ENCODE measurements around the gene MACROD1. TPM values are rescaled to one million over a fixed set of nuclear protein-coding genes. Genes with fewer than 3 reads are reported as not detected.
A peak's percentile ranks its signal among the peaks of the same experiment; 100 is the strongest.

Gene MACROD1
- total and polyA plus RNA-seq, 2 of the 13 experiments (the other 11 are each of a cell fraction or from before 2014, with no cell fraction given), result 23.1 to 34.5 TPM

DNA sequence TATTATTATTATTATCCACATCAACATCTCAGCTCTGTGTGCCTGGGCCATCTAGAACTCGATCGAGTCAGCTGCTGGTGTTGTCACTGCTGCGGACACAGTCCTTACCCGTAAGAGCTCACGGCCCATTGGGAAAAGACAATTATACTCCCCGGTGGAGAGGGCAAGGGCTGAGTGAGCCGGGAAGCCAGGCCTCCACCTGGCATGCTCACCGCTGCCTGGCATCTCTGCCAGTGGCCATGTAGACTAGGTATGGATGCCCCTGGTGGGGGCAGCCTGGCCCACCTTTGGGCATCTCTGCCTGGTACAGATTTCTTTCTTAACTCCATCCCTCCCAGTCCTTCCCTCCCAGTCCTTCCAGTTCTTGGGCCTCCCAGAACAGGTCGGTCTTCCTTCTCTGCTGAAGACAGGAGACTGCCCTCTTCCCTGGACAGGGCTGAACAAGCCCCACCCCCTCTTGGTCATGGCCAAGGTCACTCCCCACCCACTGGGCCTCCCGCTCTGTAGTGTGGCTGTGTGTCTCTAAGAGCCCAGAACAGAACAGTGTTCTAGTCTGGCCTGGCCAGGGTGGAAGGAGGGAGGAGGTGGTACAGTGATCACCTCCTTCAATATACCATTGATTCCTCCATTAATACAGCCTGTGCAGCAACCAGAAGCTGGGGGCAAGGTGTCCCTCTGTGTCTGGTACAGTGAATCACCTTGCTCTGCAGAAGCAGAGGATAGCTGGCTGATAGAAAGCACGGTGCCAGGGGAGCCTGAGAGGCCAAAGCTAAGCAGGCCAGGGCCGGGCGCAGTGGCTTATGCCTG lies 72.5 kb downstream of the MACROD1 start (continued):
- TF ChIP-seq TAF1 (CRISPR knock-in tag; IDR thresholded peaks at IDR 0.05) (no peak), RBM22 (optimal IDR thresholded peaks at IDR 0.05; ENCODE audit: low read length) (peak; percentile 47), ZNF546 (CRISPR knock-in tag; conservative IDR thresholded peaks at IDR 0.05) (no peak), ISL2 (CRISPR knock-in tag; IDR thresholded peaks at IDR 0.05) (no peak), HDAC1 (CRISPR knock-in tag; IDR thresholded peaks at IDR 0.05) (no peak), KDM5A (IDR thresholded peaks at IDR 0.05; ENCODE audit: borderline replicate concordance, low read length) (no peak), FIP1L1 (IDR thresholded peaks at IDR 0.05; ENCODE audit: borderline replicate concordance, insufficient read depth, low read depth, low read length) (no peak), REPIN1 (CRISPR knock-in tag; IDR thresholded peaks at IDR 0.05; ENCODE audit: borderline replicate concordance, low read depth) (no peak), TMF1 (CRISPR knock-in tag; IDR thresholded peaks at IDR 0.05; ENCODE audit: low read depth) (no peak), ZNF768 (CRISPR knock-in tag; IDR thresholded peaks at IDR 0.05) (peak; percentile 75), IRF2 (CRISPR knock-in tag; IDR thresholded peaks at IDR 0.05) (no peak)
- TF ChIP-seq, protein P1, sequence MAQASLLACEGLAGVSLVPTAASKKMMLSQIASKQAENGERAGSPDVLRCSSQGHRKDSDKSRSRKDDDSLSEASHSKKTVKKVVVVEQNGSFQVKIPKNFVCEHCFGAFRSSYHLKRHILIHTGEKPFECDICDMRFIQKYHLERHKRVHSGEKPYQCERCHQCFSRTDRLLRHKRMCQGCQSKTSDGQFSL (CRISPR knock-in tag; IDR thresholded peaks at IDR 0.05), result no peak
- TF ChIP-seq, protein P2, sequence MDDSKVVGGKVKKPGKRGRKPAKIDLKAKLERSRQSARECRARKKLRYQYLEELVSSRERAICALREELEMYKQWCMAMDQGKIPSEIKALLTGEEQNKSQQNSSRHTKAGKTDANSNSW (CRISPR knock-in tag; IDR thresholded peaks at IDR 0.05; ENCODE audit: borderline replicate concordance), result no peak
- TF ChIP-seq, protein P3, sequence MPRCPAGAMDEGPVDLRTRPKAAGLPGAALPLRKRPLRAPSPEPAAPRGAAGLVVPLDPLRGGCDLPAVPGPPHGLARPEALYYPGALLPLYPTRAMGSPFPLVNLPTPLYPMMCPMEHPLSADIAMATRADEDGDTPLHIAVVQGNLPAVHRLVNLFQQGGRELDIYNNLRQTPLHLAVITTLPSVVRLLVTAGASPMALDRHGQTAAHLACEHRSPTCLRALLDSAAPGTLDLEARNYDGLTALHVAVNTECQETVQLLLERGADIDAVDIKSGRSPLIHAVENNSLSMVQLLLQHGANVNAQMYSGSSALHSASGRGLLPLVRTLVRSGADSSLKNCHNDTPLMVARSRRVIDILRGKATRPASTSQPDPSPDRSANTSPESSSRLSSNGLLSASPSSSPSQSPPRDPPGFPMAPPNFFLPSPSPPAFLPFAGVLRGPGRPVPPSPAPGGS (CRISPR knock-in tag; IDR thresholded peaks at IDR 0.05), result no peak
- TF ChIP-seq, protein P4, sequence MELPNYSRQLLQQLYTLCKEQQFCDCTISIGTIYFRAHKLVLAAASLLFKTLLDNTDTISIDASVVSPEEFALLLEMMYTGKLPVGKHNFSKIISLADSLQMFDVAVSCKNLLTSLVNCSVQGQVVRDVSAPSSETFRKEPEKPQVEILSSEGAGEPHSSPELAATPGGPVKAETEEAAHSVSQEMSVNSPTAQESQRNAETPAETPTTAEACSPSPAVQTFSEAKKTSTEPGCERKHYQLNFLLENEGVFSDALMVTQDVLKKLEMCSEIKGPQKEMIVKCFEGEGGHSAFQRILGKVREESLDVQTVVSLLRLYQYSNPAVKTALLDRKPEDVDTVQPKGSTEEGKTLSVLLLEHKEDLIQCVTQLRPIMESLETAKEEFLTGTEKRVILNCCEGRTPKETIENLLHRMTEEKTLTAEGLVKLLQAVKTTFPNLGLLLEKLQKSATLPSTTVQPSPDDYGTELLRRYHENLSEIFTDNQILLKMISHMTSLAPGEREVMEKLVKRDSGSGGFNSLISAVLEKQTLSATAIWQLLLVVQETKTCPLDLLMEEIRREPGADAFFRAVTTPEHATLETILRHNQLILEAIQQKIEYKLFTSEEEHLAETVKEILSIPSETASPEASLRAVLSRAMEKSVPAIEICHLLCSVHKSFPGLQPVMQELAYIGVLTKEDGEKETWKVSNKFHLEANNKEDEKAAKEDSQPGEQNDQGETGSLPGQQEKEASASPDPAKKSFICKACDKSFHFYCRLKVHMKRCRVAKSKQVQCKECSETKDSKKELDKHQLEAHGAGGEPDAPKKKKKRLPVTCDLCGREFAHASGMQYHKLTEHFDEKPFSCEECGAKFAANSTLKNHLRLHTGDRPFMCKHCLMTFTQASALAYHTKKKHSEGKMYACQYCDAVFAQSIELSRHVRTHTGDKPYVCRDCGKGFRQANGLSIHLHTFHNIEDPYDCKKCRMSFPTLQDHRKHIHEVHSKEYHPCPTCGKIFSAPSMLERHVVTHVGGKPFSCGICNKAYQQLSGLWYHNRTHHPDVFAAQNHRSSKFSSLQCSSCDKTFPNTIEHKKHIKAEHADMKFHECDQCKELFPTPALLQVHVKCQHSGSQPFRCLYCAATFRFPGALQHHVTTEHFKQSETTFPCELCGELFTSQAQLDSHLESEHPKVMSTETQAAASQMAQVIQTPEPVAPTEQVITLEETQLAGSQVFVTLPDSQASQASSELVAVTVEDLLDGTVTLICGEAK (IDR thresholded peaks at IDR 0.05), result no peak
- TF ChIP-seq, protein P4 (CRISPR knock-in tag; IDR thresholded peaks at IDR 0.05), result no peak
- TF ChIP-seq, protein P5, sequence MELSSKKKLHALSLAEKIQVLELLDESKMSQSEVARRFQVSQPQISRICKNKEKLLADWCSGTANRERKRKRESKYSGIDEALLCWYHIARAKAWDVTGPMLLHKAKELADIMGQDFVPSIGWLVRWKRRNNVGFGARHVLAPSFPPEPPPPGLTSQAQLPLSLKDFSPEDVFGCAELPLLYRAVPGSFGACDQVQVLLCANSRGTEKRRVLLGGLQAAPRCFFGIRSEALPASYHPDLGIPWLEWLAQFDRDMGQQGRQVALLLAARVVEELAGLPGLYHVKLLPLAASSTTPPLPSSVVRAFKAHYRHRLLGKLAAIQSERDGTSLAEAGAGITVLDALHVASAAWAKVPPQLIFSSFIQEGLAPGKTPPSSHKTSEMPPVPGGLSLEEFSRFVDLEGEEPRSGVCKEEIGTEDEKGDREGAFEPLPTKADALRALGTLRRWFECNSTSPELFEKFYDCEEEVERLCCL (CRISPR knock-in tag; IDR thresholded peaks at IDR 0.05; ENCODE audit: borderline replicate concordance), result no peak

Data from HepG2 (cell line).